HCT116 (cell line): ENCODE measurements around the gene PEAK1.

ENCODE experiments used
- CTCF ChIP-seq, 3 experiments: fragments of 200-600 bp in 1 of 3; sonication (generic) in 1 of 3; IDR thresholded peaks in 2 of 3; conservative IDR thresholded peaks in 1 of 3; 2 replicates each; pipeline ENCODE4 v1.5.1; 2012 to 2017; ENCODE audit warnings: low read depth in 2 of 3, low read length in 2 of 3, antibody characterized with exemption in 1 of 3, borderline replicate concordance in 1 of 3, control low read depth in 1 of 3, mild to moderate bottlenecking in 1 of 3, mixed read lengths in 1 of 3, mixed run types in 1 of 3, moderate library complexity in 1 of 3; ENCODE audit not compliant: insufficient read depth in 1 of 3
- EGR1 ChIP-seq: IDR thresholded peaks from 2 replicates; pipeline ENCODE4 v1.6.1; 2012; ENCODE audit warnings: low read depth
- EZH2 ChIP-seq: fragments of 200-600 bp; sonication (generic); IDR thresholded peaks from 2 replicates; pipeline ENCODE4 v1.6.1; 2017; ENCODE audit warnings: antibody characterized with exemption, mixed run types
- POLR2A ChIP-seq: IDR thresholded peaks from 2 replicates; pipeline ENCODE4 v1.7.0; 2011; ENCODE audit warnings: borderline replicate concordance; ENCODE audit not compliant: insufficient read depth, insufficient read length; ENCODE audit errors: extremely low read depth
- RAD21 ChIP-seq: IDR thresholded peaks from 2 replicates; pipeline ENCODE4 v1.6.1; 2012; ENCODE audit warnings: low read depth, mild to moderate bottlenecking
- TCF7L2 ChIP-seq: IDR thresholded peaks from 2 replicates; pipeline ENCODE4 v1.7.0; 2011; ENCODE audit warnings: borderline replicate concordance, inconsistent platforms; ENCODE audit not compliant: insufficient read depth, insufficient read length; ENCODE audit errors: extremely low read depth
- ZFX ChIP-seq: fragments of 450-650 bp; IDR thresholded peaks from 2 replicates; pipeline ENCODE4 v1.6.1; 2017

GRCh38 chr15:77144026-77144425 lies 275.9 kb downstream of the PEAK1 start:
- no peak for TF ChIP-seq CTCF (IDR thresholded peaks at IDR 0.05 in 2 of 3, conservative IDR thresholded peaks at IDR 0.05 in 1 of 3; ENCODE audit: borderline replicate concordance in 1 of 3, insufficient read depth in 1 of 3, low read depth in 2 of 3, low read length in 2 of 3)
- no peak for TF ChIP-seq EZH2
- no peak for TF ChIP-seq ZFX
- no peak for TF ChIP-seq POLR2A
- TF ChIP-seq EGR1, result no peak
- no peak for TF ChIP-seq TCF7L2
- no peak for TF ChIP-seq RAD21
